KMS-11 (cell line): Measurements from ENCODE around the gene ADAM8.

Source experiments
- H2AFZ ChIP-seq: fragments of 200-600 bp; sonication (generic); 2 replicates; pipeline ENCODE4 v1.6.1; 2016; ENCODE audit warnings: antibody characterized with exemption, mixed run types, low read depth
- H3K27ac ChIP-seq: fragments of 200-600 bp; sonication (generic); 2 replicates; pipeline ENCODE4 v1.6.1; 2016; ENCODE audit warnings: mild to moderate bottlenecking, mixed run types
- H3K27me3 ChIP-seq: fragments of 200-600 bp; sonication (generic); 2 replicates; pipeline ENCODE4 v1.6.1; 2017; ENCODE audit warnings: mild to moderate bottlenecking, low read depth, mixed run types, moderate library complexity; ENCODE audit not compliant: insufficient read depth
- H3K36me3 ChIP-seq: fragments of 200-600 bp; sonication (generic); 2 replicates; pipeline ENCODE4 v1.6.1; 2017; ENCODE audit warnings: mild to moderate bottlenecking, mixed run types; ENCODE audit not compliant: insufficient read depth
- H3K4me1 ChIP-seq: fragments of 200-600 bp; sonication (generic); 2 replicates; pipeline ENCODE4 v1.6.1; 2016; ENCODE audit warnings: mild to moderate bottlenecking, low read depth, mixed run types; ENCODE audit not compliant: poor library complexity, severe bottlenecking
- H3K4me2 ChIP-seq: fragments of 200-600 bp; sonication (generic); 2 replicates; pipeline ENCODE4 v1.7.0; 2016; ENCODE audit warnings: mild to moderate bottlenecking, mixed run types
- H3K4me3 ChIP-seq: fragments of 200-600 bp; sonication (generic); IDR thresholded peaks from 2 replicates; pipeline ENCODE4 v1.6.1; 2017; ENCODE audit warnings: low read depth, low read length, mixed read lengths; ENCODE audit not compliant: insufficient read depth
- H3K79me2 ChIP-seq: fragments of 200-600 bp; sonication (generic); 2 replicates; pipeline ENCODE4 v1.6.1; 2016; ENCODE audit warnings: low read depth, mixed run types; ENCODE audit not compliant: insufficient read depth
- H3K9ac ChIP-seq: fragments of 200-600 bp; sonication (generic); 2 replicates; pipeline ENCODE4 v1.6.1; 2016; ENCODE audit warnings: mild to moderate bottlenecking, mixed run types
- H4K20me1 ChIP-seq: fragments of 200-600 bp; sonication (generic); 2 replicates; pipeline ENCODE4 v1.6.1; 2016; ENCODE audit warnings: mild to moderate bottlenecking, mixed run types; ENCODE audit not compliant: insufficient read depth
- TF ChIP-seq, protein P1 (sequence below): fragments of 200-600 bp; sonication (generic); conservative IDR thresholded peaks from 2 replicates; pipeline ENCODE4 v1.6.1; 2017; ENCODE audit warnings: low read depth, mild to moderate bottlenecking, antibody characterized with exemption, low read length, moderate library complexity, mixed read lengths

ADAM8 gene

GRCh38 chr10:133248334-133248715 lies 28.3 kb downstream of the ADAM8 start:
- no peak overlapping the region for H2AFZ ChIP-seq
- no peak overlapping the region for H3K4me2 ChIP-seq
- H3K36me3 ChIP-seq = no peaks in the 10 kb centered on the region
- no peaks in the 10 kb centered on the region for H3K79me2 ChIP-seq
- H4K20me1 ChIP-seq = no peaks in the 10 kb centered on the region
- TF ChIP-seq, protein P1, sequence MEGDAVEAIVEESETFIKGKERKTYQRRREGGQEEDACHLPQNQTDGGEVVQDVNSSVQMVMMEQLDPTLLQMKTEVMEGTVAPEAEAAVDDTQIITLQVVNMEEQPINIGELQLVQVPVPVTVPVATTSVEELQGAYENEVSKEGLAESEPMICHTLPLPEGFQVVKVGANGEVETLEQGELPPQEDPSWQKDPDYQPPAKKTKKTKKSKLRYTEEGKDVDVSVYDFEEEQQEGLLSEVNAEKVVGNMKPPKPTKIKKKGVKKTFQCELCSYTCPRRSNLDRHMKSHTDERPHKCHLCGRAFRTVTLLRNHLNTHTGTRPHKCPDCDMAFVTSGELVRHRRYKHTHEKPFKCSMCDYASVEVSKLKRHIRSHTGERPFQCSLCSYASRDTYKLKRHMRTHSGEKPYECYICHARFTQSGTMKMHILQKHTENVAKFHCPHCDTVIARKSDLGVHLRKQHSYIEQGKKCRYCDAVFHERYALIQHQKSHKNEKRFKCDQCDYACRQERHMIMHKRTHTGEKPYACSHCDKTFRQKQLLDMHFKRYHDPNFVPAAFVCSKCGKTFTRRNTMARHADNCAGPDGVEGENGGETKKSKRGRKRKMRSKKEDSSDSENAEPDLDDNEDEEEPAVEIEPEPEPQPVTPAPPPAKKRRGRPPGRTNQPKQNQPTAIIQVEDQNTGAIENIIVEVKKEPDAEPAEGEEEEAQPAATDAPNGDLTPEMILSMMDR = no peak
- no peak overlapping the region for H3K9ac ChIP-seq
- no peaks in the 10 kb centered on the region for H3K4me1 ChIP-seq
- no peak overlapping the region for H3K27ac ChIP-seq
- H3K4me3 ChIP-seq = no peak overlapping the region
- H3K27me3 ChIP-seq = peaks cover 69% of the 10 kb centered on the region

- Histone ChIP-seq H3K27me3 (peaks cover 71% of the 10 kb centered on the region), H3K27ac (no peak overlapping the region), H3K9ac (no peak overlapping the region), H3K36me3 (no peaks in the 10 kb centered on the region), H3K4me2 (no peak overlapping the region), H3K4me3 (no peak overlapping the region), H2AFZ (no peak overlapping the region), H3K79me2 (no peaks in the 10 kb centered on the region), H3K4me1 (no peaks in the 10 kb centered on the region), H4K20me1 (no peaks in the 10 kb centered on the region)
- TF ChIP-seq, protein P1 = no peak
Observed at GRCh38 chr10:133247681-133248333, 28.9 kb downstream of the ADAM8 start.

GRCh38 chr10:133246236-133246626 lies 30.4 kb downstream of the ADAM8 start:
- Histone ChIP-seq H4K20me1 (no peaks in the 10 kb centered on the region), H3K36me3 (no peaks in the 10 kb centered on the region), H3K4me1 (no peaks in the 10 kb centered on the region), H3K4me2 (no peak overlapping the region), H3K4me3 (no peak overlapping the region), H3K79me2 (no peaks in the 10 kb centered on the region), H3K27me3 (peaks cover 63% of the 10 kb centered on the region), H3K27ac (no peak overlapping the region), H3K9ac (no peak overlapping the region), H2AFZ (no peak overlapping the region)
- TF ChIP-seq, protein P1 = no peak

- no peak overlapping the region for H3K27ac ChIP-seq
Observed at GRCh38 chr10:133245439-133246235, 31.0 kb downstream of the ADAM8 start.

More at GRCh38 chr10:133245439-133246235, 31.0 kb downstream of the ADAM8 start:
- Histone ChIP-seq H3K4me1 (no peaks in the 10 kb centered on the region), H3K79me2 (no peaks in the 10 kb centered on the region), H4K20me1 (no peaks in the 10 kb centered on the region), H3K4me3 (no peak overlapping the region), H3K27me3 (peaks cover 68% of the 10 kb centered on the region), H3K36me3 (no peaks in the 10 kb centered on the region), H3K4me2 (no peak overlapping the region), H3K9ac (no peak overlapping the region), H2AFZ (no peak overlapping the region)
- TF ChIP-seq, protein P1 = no peak
